OCI-M1 (cell line): ENCODE results near the gene ASS1.
"Not testable (repeated sequence)": the region's sequence is repeated elsewhere in the genome, so short reads cannot be mapped to it uniquely, and the experiment has no call there.

ENCODE experiments used
- DNase-seq: peaks from one replicate; lab custom pipeline; 2025; lab: John Stamatoyannopoulos, UW

The ASS1 gene

GRCh38 chr9:130444565-130445221 is at the start of gene ASS1:
TSS of gene ASS1 (plus strand) at chr9:130444961. CDS start at chr9:130452229, 7,268 bp downstream.
- no peak for DNase-seq

GRCh38 chr9:130395810-130396435 is 48.8 kb upstream of the ASS1 start:
- no peak for DNase-seq

GRCh38 chr9:130396581-130396980 is 48.2 kb upstream of the ASS1 start:
- DNase-seq, result no peak

- no peak for DNase-seq
Measured at GRCh38 chr9:130398487-130399240, 46.1 kb upstream of the ASS1 start.

- no peak for DNase-seq
Measured at GRCh38 chr9:130399768-130400167, 45.0 kb upstream of the ASS1 start.

GRCh38 chr9:130400870-130401269 is 43.9 kb upstream of the ASS1 start:
- DNase-seq, result no peak

- not testable (repeated sequence) for DNase-seq
Measured at GRCh38 chr9:130401742-130402141, 43.0 kb upstream of the ASS1 start.

- no peak for DNase-seq
Measured at GRCh38 chr9:130402243-130402642, 42.5 kb upstream of the ASS1 start.

GRCh38 chr9:130402645-130403440 is 41.9 kb upstream of the ASS1 start:
- no peak for DNase-seq

GRCh38 chr9:130405657-130406257 is 39.0 kb upstream of the ASS1 start:
- DNase-seq, result no peak

- DNase-seq, result no peak
Measured at GRCh38 chr9:130406278-130406895, 38.4 kb upstream of the ASS1 start.

GRCh38 chr9:130407916-130408663 is 36.7 kb upstream of the ASS1 start:
- no peak for DNase-seq

- no peak for DNase-seq
Measured at GRCh38 chr9:130408669-130409068, 36.1 kb upstream of the ASS1 start.

GRCh38 chr9:130409246-130409645 is 35.5 kb upstream of the ASS1 start:
- DNase-seq, result no peak

GRCh38 chr9:130410443-130410842 is 34.3 kb upstream of the ASS1 start:
- no peak for DNase-seq

GRCh38 chr9:130411566-130411915 is 33.2 kb upstream of the ASS1 start:
- DNase-seq, result no peak

GRCh38 chr9:130414081-130414731 is 30.6 kb upstream of the ASS1 start:
- no peak for DNase-seq

GRCh38 chr9:130414910-130415746 is 29.6 kb upstream of the ASS1 start:
- DNase-seq, result no peak

GRCh38 chr9:130417602-130418001 is 27.2 kb upstream of the ASS1 start:
- DNase-seq, result no peak
